Neural cell (in vitro differentiated cells): ENCODE measurements around the gene MGLL. TPM values are rescaled to one million over a fixed set of nuclear protein-coding genes. Genes with fewer than 3 reads are reported as not detected.
"Not testable (repeated sequence)": the region's sequence is repeated elsewhere in the genome, so short reads cannot be mapped to it uniquely, and the experiment has no call there.

Experiments
- H2AFZ ChIP-seq: fragments of 200-600, 300-800 bp; sonication (generic), shearing (Covaris generic); 2 replicates; pipeline ENCODE4 v1.6.0; 2014; ENCODE audit warnings: low read depth, mild to moderate bottlenecking, antibody characterized with exemption, low read length, moderate library complexity
- H3F3A ChIP-seq: fragments of 200-600 bp; shearing (Covaris generic); 2 replicates; pipeline ENCODE4 v1.6.1; 2016; ENCODE audit warnings: mild to moderate bottlenecking, moderate library complexity, mixed read lengths, antibody characterized with exemption, low read length; ENCODE audit not compliant: insufficient read depth, poor library complexity, severe bottlenecking
- H3K27ac ChIP-seq: fragments of 200-600, 300-800 bp; sonication (generic), shearing (Covaris generic); 2 replicates; pipeline ENCODE4 v1.5.1; 2014; ENCODE audit warnings: mild to moderate bottlenecking, low read length, moderate library complexity
- H3K27me3 ChIP-seq: fragments of 300-800, 200-600 bp; sonication (generic), shearing (Covaris generic); 2 replicates; pipeline ENCODE4 v1.6.0; 2014; ENCODE audit warnings: mild to moderate bottlenecking, low read depth, low read length, moderate library complexity; ENCODE audit not compliant: insufficient read depth
- H3K36me3 ChIP-seq: fragments of 300-800, 200-600 bp; sonication (generic), shearing (Covaris generic); 2 replicates; pipeline ENCODE4 v1.5.1; 2014; ENCODE audit warnings: mild to moderate bottlenecking, antibody characterized with exemption, low read length, moderate library complexity; ENCODE audit not compliant: insufficient read depth
- H3K4me2 ChIP-seq: fragments of 300-800, 200-600 bp; sonication (generic), shearing (Covaris generic); 2 replicates; pipeline ENCODE4 v1.6.0; 2014; ENCODE audit warnings: mild to moderate bottlenecking, low read length
- H3K4me3 ChIP-seq: fragments of 300-800, 200-600 bp; sonication (generic), shearing (Covaris generic); 2 replicates; pipeline ENCODE4 v1.5.1; 2014; ENCODE audit warnings: mild to moderate bottlenecking, low read length, moderate library complexity
- H3K79me2 ChIP-seq: fragments of 200-600 bp; shearing (Covaris generic); replicated peaks from 2 replicates; pipeline ENCODE4 v1.6.0; 2014; ENCODE audit warnings: mild to moderate bottlenecking, low read length, moderate library complexity; ENCODE audit not compliant: insufficient read depth
- H3K9ac ChIP-seq: fragments of 300-800, 200-600 bp; sonication (generic), shearing (Covaris generic); 2 replicates; pipeline ENCODE4 v1.6.1; 2016; ENCODE audit warnings: mild to moderate bottlenecking, low read length, mixed read lengths
- H3K9me2 ChIP-seq: fragments of 200-600 bp; shearing (Covaris generic); 2 replicates; pipeline ENCODE4 v1.6.1; 2016; ENCODE audit warnings: mild to moderate bottlenecking, low read length, mixed read lengths; ENCODE audit not compliant: insufficient read depth
- H3K9me3 ChIP-seq: fragments of 200-600, 300-800 bp; sonication (generic), shearing (Covaris generic); 2 replicates; pipeline ENCODE4 v1.6.1; 2016; ENCODE audit warnings: mild to moderate bottlenecking, mixed run types, low read length, moderate library complexity, mixed read lengths
- H4K20me1 ChIP-seq: fragments of 200-600 bp; shearing (Covaris generic); 2 replicates; pipeline ENCODE4 v1.6.1; 2016; ENCODE audit warnings: mild to moderate bottlenecking, mixed run types; ENCODE audit not compliant: insufficient read depth
- EP300 ChIP-seq: fragments of 450-650 bp; conservative IDR thresholded peaks from 2 replicates; pipeline ENCODE4 v1.6.1; 2014; ENCODE audit warnings: antibody characterized with exemption, mild to moderate bottlenecking, moderate library complexity; ENCODE audit not compliant: poor library complexity, severe bottlenecking
- EZH2 ChIP-seq: fragments of 200-600, 300-800 bp; shearing (Covaris generic), sonication (generic); IDR thresholded peaks from 2 replicates; pipeline ENCODE4 v1.6.1; 2014; ENCODE audit warnings: antibody characterized with exemption, low read length, borderline replicate concordance, mild to moderate bottlenecking; ENCODE audit not compliant: insufficient read depth, poor library complexity, severe bottlenecking
- MXI1 ChIP-seq: fragments of 450-650 bp; conservative IDR thresholded peaks from 2 replicates; pipeline ENCODE4 v1.6.1; 2014; ENCODE audit warnings: antibody characterized with exemption, mild to moderate bottlenecking; ENCODE audit not compliant: poor library complexity, severe bottlenecking
- POLR2AphosphoS5 ChIP-seq: IDR thresholded peaks from 2 replicates; pipeline ENCODE4 v1.6.1; 2012
- RAD21 ChIP-seq: fragments of 450-650 bp; conservative IDR thresholded peaks from 2 replicates; pipeline ENCODE4 v1.6.1; 2014; ENCODE audit warnings: antibody characterized with exemption, mild to moderate bottlenecking, moderate library complexity
- SMC3 ChIP-seq: fragments of 450-650 bp; conservative IDR thresholded peaks from 2 replicates; pipeline ENCODE4 v1.6.1; 2014; ENCODE audit warnings: antibody characterized with exemption, mild to moderate bottlenecking, moderate library complexity; ENCODE audit not compliant: poor library complexity
- TAF1 ChIP-seq: IDR thresholded peaks from 2 replicates; pipeline ENCODE4 v1.6.1; 2012; ENCODE audit warnings: low read depth
- polyA plus RNA-seq: library from polyadenylated mRNA; depleted of rRNA; stranded (reverse); fragments of >200 nt; gene quantifications from 2 replicates; pipeline ENCODE4 v1.2.3, GENCODE V29; 2014
- TF ChIP-seq, protein P1 (sequence below): fragments of 450-650 bp; IDR thresholded peaks from 2 replicates; pipeline ENCODE4 v1.5.1; 2014; ENCODE audit warnings: antibody characterized with exemption, mild to moderate bottlenecking, moderate library complexity; ENCODE audit not compliant: poor library complexity, severe bottlenecking
- TF ChIP-seq, protein P2 (sequence below): IDR thresholded peaks from 2 replicates; pipeline ENCODE4 v1.6.1; 2012; ENCODE audit warnings: borderline replicate concordance

Gene MGLL
- polyA plus RNA-seq, 1 donor from 2014 or later, result 2.0 TPM

DNA sequence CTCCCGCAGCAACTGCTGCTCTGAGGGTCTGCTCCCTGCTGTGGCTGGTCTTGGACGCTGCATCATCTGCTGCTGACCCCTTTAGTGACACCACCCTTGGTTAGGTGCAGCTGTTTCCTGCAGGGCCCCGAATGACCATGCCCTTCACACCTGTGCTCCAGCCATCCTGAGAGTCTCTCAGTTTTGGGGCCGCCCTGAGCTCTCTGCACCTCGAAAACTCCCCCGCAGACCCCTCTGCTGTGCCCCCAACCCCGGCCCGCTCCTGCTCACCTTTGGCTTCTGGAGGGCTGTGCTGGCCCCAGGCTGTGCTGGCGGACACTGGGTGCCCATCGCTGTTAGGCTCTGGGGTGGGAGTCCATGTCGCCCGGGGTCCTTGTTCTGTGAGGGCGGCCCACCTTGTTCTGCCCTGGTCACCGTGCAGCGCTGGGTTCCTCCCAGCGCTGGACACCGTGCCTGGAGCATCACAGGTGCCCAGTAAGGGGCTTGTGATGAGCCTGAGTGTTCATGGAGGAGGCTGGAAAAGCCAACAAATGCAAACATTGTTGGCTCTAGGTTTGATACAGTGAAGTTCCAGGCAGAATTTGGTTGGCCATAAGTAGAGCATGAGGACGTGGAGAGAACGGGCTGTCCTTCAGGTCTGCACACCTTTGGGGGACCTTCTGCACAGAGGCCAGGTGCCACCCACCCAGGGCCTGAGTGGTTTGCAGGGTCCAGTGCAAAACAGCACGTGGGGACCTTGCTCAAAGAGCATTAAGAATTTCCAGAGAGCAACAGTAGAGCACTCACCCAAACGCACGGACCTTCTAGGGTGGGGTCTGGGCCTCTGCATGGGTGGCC, 137.2 kb downstream of the MGLL start:
- Histone ChIP-seq H3K4me2 (no peak overlapping the region), H3K27ac (no peak overlapping the region), H3K4me3 (no peak overlapping the region)

DNA sequence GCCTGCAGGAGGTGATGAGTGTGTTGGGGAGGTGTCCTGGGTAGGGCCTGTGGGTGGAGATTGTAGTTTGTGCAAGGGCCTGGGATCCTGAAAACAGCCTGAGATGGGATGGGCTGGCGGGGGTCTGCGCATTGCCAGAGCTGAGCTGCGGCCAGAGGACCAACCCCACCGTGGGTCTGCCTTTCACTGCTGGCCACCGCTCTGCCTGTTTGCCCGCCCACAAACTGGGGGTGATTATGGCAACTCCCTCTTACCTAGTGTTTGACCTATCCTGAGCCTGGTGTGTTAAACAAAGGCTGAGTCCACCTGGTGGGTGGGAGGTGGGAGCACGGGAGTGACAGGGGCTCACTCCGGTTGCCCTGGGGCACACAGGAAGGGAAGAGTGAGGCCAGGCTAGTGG, 139.8 kb downstream of the MGLL start:
- H3K9ac ChIP-seq, result no peak overlapping the region
- no peaks in the 10 kb centered on the region for H3F3A ChIP-seq
- H3K4me2 ChIP-seq, result no peak overlapping the region
- no peaks in the 10 kb centered on the region for H3K27me3 ChIP-seq
- H3K4me3 ChIP-seq, result no peak overlapping the region
- H2AFZ ChIP-seq, result no peak overlapping the region
- H3K27ac ChIP-seq, result no peak overlapping the region
- H3K79me2 ChIP-seq, result no peaks in the 10 kb centered on the region
- H4K20me1 ChIP-seq, result no peaks in the 10 kb centered on the region
- TF ChIP-seq EZH2, result no peak
- TF ChIP-seq TAF1, result no peak
- TF ChIP-seq MXI1, result no peak
- no peak for TF ChIP-seq RAD21
- TF ChIP-seq POLR2AphosphoS5, result no peak
- TF ChIP-seq, protein P1, sequence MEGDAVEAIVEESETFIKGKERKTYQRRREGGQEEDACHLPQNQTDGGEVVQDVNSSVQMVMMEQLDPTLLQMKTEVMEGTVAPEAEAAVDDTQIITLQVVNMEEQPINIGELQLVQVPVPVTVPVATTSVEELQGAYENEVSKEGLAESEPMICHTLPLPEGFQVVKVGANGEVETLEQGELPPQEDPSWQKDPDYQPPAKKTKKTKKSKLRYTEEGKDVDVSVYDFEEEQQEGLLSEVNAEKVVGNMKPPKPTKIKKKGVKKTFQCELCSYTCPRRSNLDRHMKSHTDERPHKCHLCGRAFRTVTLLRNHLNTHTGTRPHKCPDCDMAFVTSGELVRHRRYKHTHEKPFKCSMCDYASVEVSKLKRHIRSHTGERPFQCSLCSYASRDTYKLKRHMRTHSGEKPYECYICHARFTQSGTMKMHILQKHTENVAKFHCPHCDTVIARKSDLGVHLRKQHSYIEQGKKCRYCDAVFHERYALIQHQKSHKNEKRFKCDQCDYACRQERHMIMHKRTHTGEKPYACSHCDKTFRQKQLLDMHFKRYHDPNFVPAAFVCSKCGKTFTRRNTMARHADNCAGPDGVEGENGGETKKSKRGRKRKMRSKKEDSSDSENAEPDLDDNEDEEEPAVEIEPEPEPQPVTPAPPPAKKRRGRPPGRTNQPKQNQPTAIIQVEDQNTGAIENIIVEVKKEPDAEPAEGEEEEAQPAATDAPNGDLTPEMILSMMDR, result no peak
- no peak for TF ChIP-seq SMC3
- TF ChIP-seq EP300, result no peak
- TF ChIP-seq, protein P2, sequence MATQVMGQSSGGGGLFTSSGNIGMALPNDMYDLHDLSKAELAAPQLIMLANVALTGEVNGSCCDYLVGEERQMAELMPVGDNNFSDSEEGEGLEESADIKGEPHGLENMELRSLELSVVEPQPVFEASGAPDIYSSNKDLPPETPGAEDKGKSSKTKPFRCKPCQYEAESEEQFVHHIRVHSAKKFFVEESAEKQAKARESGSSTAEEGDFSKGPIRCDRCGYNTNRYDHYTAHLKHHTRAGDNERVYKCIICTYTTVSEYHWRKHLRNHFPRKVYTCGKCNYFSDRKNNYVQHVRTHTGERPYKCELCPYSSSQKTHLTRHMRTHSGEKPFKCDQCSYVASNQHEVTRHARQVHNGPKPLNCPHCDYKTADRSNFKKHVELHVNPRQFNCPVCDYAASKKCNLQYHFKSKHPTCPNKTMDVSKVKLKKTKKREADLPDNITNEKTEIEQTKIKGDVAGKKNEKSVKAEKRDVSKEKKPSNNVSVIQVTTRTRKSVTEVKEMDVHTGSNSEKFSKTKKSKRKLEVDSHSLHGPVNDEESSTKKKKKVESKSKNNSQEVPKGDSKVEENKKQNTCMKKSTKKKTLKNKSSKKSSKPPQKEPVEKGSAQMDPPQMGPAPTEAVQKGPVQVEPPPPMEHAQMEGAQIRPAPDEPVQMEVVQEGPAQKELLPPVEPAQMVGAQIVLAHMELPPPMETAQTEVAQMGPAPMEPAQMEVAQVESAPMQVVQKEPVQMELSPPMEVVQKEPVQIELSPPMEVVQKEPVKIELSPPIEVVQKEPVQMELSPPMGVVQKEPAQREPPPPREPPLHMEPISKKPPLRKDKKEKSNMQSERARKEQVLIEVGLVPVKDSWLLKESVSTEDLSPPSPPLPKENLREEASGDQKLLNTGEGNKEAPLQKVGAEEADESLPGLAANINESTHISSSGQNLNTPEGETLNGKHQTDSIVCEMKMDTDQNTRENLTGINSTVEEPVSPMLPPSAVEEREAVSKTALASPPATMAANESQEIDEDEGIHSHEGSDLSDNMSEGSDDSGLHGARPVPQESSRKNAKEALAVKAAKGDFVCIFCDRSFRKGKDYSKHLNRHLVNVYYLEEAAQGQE, result no peak
- no peaks in the 10 kb centered on the region for H3K36me3 ChIP-seq
- no peaks in the 10 kb centered on the region for H3K9me2 ChIP-seq
- no peaks in the 10 kb centered on the region for H3K9me3 ChIP-seq

More for the DNA sequence above, 137.2 kb downstream of the MGLL start:
- TF ChIP-seq SMC3 (no peak), TAF1 (no peak), POLR2AphosphoS5 (no peak), EP300 (no peak), EZH2 (no peak), RAD21 (no peak), MXI1 (no peak)
- TF ChIP-seq, protein P2, result no peak
- TF ChIP-seq, protein P1, result no peak
- Histone ChIP-seq H3K27me3 (no peaks in the 10 kb centered on the region), H3K9ac (no peak overlapping the region), H3K9me3 (no peaks in the 10 kb centered on the region), H4K20me1 (no peaks in the 10 kb centered on the region), H3K79me2 (no peaks in the 10 kb centered on the region), H2AFZ (no peak overlapping the region), H3K36me3 (no peaks in the 10 kb centered on the region), H3K9me2 (no peaks in the 10 kb centered on the region), H3F3A (no peaks in the 10 kb centered on the region)

DNA sequence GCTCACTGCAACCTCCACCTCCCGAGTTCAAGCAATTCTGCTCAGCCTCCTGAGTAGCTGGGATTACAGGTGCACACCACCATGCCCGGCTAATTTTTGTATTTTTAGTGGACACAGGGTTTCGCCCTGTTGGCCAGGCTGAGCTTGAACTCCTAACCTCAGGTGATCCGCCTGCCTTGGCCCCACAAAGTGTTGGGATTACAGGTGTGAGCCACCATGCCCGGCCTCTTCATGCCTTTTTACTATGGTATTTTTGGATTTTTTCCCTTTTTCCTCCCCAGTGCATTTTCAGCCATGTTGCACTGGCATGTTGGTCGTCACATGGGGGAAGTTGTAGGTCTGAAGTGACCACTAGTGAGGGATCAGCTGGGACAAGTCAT, 140.2 kb downstream of the MGLL start:
- H3K79me2 ChIP-seq, H3F3A ChIP-seq, H4K20me1 ChIP-seq, H3K9me2 ChIP-seq, H3K27me3 ChIP-seq, H3K27ac ChIP-seq, H3K36me3 ChIP-seq, H2AFZ ChIP-seq, H3K4me3 ChIP-seq, H3K4me2 ChIP-seq, H3K9me3 ChIP-seq, H3K9ac ChIP-seq: not testable (repeated sequence)
